OCI-LY1 (cell line): ENCODE data around the gene MTHFD1L.
"Not testable (repeated sequence)": the region's sequence is repeated elsewhere in the genome, so short reads cannot be mapped to it uniquely, and the experiment has no call there.

Source experiments
- H2AFZ ChIP-seq: fragments of 200-600 bp; sonication (generic), shearing (Covaris generic); 2 replicates; pipeline ENCODE4 v1.6.0; 2014; ENCODE audit warnings: antibody characterized with exemption, mild to moderate bottlenecking, low read length
- H3F3A ChIP-seq: fragments of 200-600 bp; sonication (generic), shearing (Covaris generic); 2 replicates; pipeline ENCODE4 v1.6.0; 2014; ENCODE audit warnings: mild to moderate bottlenecking, antibody characterized with exemption, low read length, moderate library complexity; ENCODE audit not compliant: insufficient read depth
- H3K27ac ChIP-seq: fragments of 200-600 bp; sonication (generic); 2 replicates; pipeline ENCODE4 v1.5.1; 2014; ENCODE audit warnings: low read length, mixed run types, mild to moderate bottlenecking, low read depth; ENCODE audit not compliant: poor library complexity, severe bottlenecking
- H3K27me3 ChIP-seq: fragments of 200-600 bp; sonication (generic); 2 replicates; pipeline ENCODE4 v1.6.0; 2014; ENCODE audit warnings: antibody characterized with exemption, mild to moderate bottlenecking, low read length, moderate library complexity; ENCODE audit not compliant: insufficient read depth
- H3K36me3 ChIP-seq: fragments of 200-600 bp; sonication (generic); 2 replicates; pipeline ENCODE4 v1.6.1; 2014; ENCODE audit warnings: mild to moderate bottlenecking, antibody characterized with exemption, low read length, moderate library complexity, mixed read lengths; ENCODE audit not compliant: insufficient read depth
- H3K4me1 ChIP-seq: fragments of 200-600 bp; sonication (generic); 2 replicates; pipeline ENCODE4 v1.5.1; 2014; ENCODE audit warnings: mild to moderate bottlenecking, low read length, moderate library complexity; ENCODE audit not compliant: insufficient read depth, severe bottlenecking
- H3K4me2 ChIP-seq: fragments of 200-600 bp; sonication (generic), shearing (Covaris generic); 2 replicates; pipeline ENCODE4 v1.6.1; 2014; ENCODE audit warnings: low read length
- H3K4me3 ChIP-seq: fragments of 200-600 bp; sonication (generic); 2 replicates; pipeline ENCODE4 v1.5.1; 2014; ENCODE audit warnings: low read length, low read depth, mild to moderate bottlenecking, mixed read lengths; ENCODE audit not compliant: poor library complexity, severe bottlenecking
- H3K79me2 ChIP-seq: fragments of 200-600 bp; shearing (Covaris generic); 2 replicates; pipeline ENCODE4 v1.6.1; 2016; ENCODE audit warnings: mixed run types, low read length, mixed read lengths; ENCODE audit not compliant: insufficient read depth
- H3K9ac ChIP-seq: fragments of 200-600 bp; sonication (generic), shearing (Covaris generic); 2 replicates; pipeline ENCODE4 v1.6.1; 2014; ENCODE audit warnings: mild to moderate bottlenecking, low read length, mixed read lengths
- H3K9me2 ChIP-seq: fragments of 200-600 bp; sonication (generic), shearing (Covaris generic); 2 replicates; pipeline ENCODE4 v1.6.1; 2014; ENCODE audit warnings: low read depth, mild to moderate bottlenecking, low read length, mixed read lengths
- H3K9me3 ChIP-seq: fragments of 200-600 bp; shearing (Covaris generic); 2 replicates; pipeline ENCODE4 v1.6.1; 2014; ENCODE audit warnings: low read length, mixed read lengths
- H4K20me1 ChIP-seq: fragments of 200-600 bp; sonication (generic), shearing (Covaris generic); 2 replicates; pipeline ENCODE4 v1.6.0; 2016; ENCODE audit warnings: mild to moderate bottlenecking, low read length; ENCODE audit not compliant: insufficient read depth
- CTCF ChIP-seq: fragments of 200-600 bp; sonication (generic), shearing (Covaris generic); IDR thresholded peaks from 2 replicates; pipeline ENCODE4 v1.5.1; 2017; ENCODE audit warnings: mild to moderate bottlenecking, antibody characterized with exemption, low read length, moderate library complexity, mixed read lengths
- EZH2 ChIP-seq: fragments of 200-600 bp; sonication (generic), shearing (Covaris generic); IDR thresholded peaks from 2 replicates; pipeline ENCODE4 v1.8.0; 2017; ENCODE audit warnings: borderline replicate concordance, mixed run types, mild to moderate bottlenecking, antibody characterized with exemption, low read length, moderate library complexity, mixed read lengths

The MTHFD1L gene

GRCh38 chr6:151036869-151037680 is 171.6 kb downstream of the MTHFD1L start:
- H3K9me3 ChIP-seq: no peaks in the 10 kb centered on the region
- H3K27ac ChIP-seq: no peak overlapping the region
- no peaks in the 10 kb centered on the region for H3F3A ChIP-seq
- no peak for TF ChIP-seq CTCF
- no peak for TF ChIP-seq EZH2
- no peaks in the 10 kb centered on the region for H3K9me2 ChIP-seq
- H3K36me3 ChIP-seq: peaks cover 33% of the 10 kb centered on the region
- H3K4me2 ChIP-seq: no peak overlapping the region
- no peak overlapping the region for H3K9ac ChIP-seq
- no peaks in the 10 kb centered on the region for H4K20me1 ChIP-seq
- H2AFZ ChIP-seq: no peak overlapping the region
- no peaks in the 10 kb centered on the region for H3K4me1 ChIP-seq
- no peaks in the 10 kb centered on the region for H3K27me3 ChIP-seq
- H3K79me2 ChIP-seq: no peaks in the 10 kb centered on the region
- H3K4me3 ChIP-seq: no peak overlapping the region

- H3F3A ChIP-seq: no peaks in the 10 kb centered on the region
- peaks cover 33% of the 10 kb centered on the region for H3K36me3 ChIP-seq
- H3K9me2 ChIP-seq: no peaks in the 10 kb centered on the region
- H3K4me3 ChIP-seq: no peak overlapping the region
- H3K9ac ChIP-seq: no peak overlapping the region
- H3K27me3 ChIP-seq: no peaks in the 10 kb centered on the region
- no peak for TF ChIP-seq CTCF
- no peak for TF ChIP-seq EZH2
- no peak overlapping the region for H2AFZ ChIP-seq
- H3K4me1 ChIP-seq: no peaks in the 10 kb centered on the region
- H4K20me1 ChIP-seq: no peaks in the 10 kb centered on the region
- no peaks in the 10 kb centered on the region for H3K79me2 ChIP-seq
- no peak overlapping the region for H3K4me2 ChIP-seq
- no peak overlapping the region for H3K27ac ChIP-seq
- H3K9me3 ChIP-seq: no peaks in the 10 kb centered on the region
Observed at GRCh38 chr6:151038616-151039015, 173.1 kb downstream of the MTHFD1L start.

- H3K27me3 ChIP-seq, H3K79me2 ChIP-seq, H3K4me1 ChIP-seq, H2AFZ ChIP-seq, H3K4me3 ChIP-seq, H3K9me2 ChIP-seq, H3K4me2 ChIP-seq, H3K9me3 ChIP-seq, H4K20me1 ChIP-seq, H3K27ac ChIP-seq, H3F3A ChIP-seq, H3K9ac ChIP-seq: not testable (repeated sequence)
- peaks cover 34% of the 10 kb centered on the region for H3K36me3 ChIP-seq
Observed at GRCh38 chr6:151040888-151041521, 175.5 kb downstream of the MTHFD1L start.
